ENCODE measurements around the gene TRIM27. TPM values are rescaled to one million over a fixed set of nuclear protein-coding genes. Genes with fewer than 3 reads are reported as not detected.

Gene TRIM27
- total and polyA plus RNA-seq, 7 donors: 19.2 to 40.0 (median 34.7) TPM

GRCh38 chr6:28903686-28904085 is 20.1 kb downstream of the TRIM27 start:
- no peaks in the 10 kb centered on the region for H3K4me1 ChIP-seq
- H3K27me3 ChIP-seq: no peaks in the 10 kb centered on the region
- H3K27ac ChIP-seq: no peak overlapping the region
- H3K9me3 ChIP-seq: no peaks in the 10 kb centered on the region
- peaks cover 16 to 81% (median 33%) of the 10 kb centered on the region in 4 donors for H3K36me3 ChIP-seq
- no peak for TF ChIP-seq EP300 (IDR thresholded peaks at IDR 0.05)
- TF ChIP-seq POLR2AphosphoS5 (IDR thresholded peaks at IDR 0.05): no peak
- TF ChIP-seq POLR2A (IDR thresholded peaks at IDR 0.05): no peak
- TF ChIP-seq, protein P1, sequence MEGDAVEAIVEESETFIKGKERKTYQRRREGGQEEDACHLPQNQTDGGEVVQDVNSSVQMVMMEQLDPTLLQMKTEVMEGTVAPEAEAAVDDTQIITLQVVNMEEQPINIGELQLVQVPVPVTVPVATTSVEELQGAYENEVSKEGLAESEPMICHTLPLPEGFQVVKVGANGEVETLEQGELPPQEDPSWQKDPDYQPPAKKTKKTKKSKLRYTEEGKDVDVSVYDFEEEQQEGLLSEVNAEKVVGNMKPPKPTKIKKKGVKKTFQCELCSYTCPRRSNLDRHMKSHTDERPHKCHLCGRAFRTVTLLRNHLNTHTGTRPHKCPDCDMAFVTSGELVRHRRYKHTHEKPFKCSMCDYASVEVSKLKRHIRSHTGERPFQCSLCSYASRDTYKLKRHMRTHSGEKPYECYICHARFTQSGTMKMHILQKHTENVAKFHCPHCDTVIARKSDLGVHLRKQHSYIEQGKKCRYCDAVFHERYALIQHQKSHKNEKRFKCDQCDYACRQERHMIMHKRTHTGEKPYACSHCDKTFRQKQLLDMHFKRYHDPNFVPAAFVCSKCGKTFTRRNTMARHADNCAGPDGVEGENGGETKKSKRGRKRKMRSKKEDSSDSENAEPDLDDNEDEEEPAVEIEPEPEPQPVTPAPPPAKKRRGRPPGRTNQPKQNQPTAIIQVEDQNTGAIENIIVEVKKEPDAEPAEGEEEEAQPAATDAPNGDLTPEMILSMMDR (IDR thresholded peaks at IDR 0.05): no peak
- 97 to 98% methylated on average over 5 of the region's 5 CpGs for WGBS, 2 donors
- intact Hi-C loops (cut with DNase I): no loop called here
- H3K4me3 ChIP-seq: no peak overlapping the region
- no peak for DNase-seq

- Histone ChIP-seq H3K4me3 (no peak overlapping the region), H3K36me3 (peaks cover 16 to 63% (median 22%) of the 10 kb centered on the region in 4 donors), H3K9me3 (no peaks in the 10 kb centered on the region), H3K27me3 (no peaks in the 10 kb centered on the region), H3K27ac (no peak overlapping the region), H3K4me1 (peaks cover 0 to 11% (median 7%) of the 10 kb centered on the region in 4 donors)
- intact Hi-C loops (cut with DNase I): no loop called here
- no peak for DNase-seq
- TF ChIP-seq POLR2AphosphoS5 (IDR thresholded peaks at IDR 0.05) (no peak), EP300 (IDR thresholded peaks at IDR 0.05) (no peak), POLR2A (IDR thresholded peaks at IDR 0.05) (no peak)
- TF ChIP-seq, protein P1 (IDR thresholded peaks at IDR 0.05): no peak
Measured at GRCh38 chr6:28901831-28902230, 22.0 kb downstream of the TRIM27 start.

DNA sequence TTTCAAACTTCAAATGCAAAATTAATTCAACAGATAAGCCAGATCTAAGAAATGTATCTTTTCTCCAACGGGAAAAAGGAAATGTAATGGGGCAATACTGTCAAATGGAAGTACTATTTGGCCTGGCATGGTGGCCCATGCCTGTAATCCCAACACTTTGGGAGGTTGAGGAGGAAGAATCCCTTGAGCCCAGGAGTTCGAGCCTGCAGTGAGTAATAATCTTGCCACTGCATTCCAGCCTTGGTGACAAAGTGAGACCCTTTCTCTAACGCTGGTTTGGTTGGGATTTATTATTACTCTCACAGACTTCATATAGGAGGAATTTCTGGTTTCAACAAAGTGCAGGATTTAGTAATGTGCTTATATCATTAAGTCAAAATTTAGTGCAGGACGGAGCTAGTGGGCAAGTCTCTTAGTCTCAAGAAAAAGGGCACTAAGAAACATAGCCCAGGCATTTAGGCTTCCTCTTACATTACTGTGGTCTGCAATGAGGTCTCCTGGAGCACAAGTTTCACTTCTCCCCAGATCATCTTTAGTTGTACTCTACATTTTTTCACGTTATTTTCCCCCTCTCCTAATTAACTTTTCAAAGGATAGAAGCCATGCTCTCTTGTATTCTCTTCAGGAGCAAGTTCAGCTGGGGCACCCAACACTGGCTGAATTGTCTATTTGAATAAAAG is 23.1 kb downstream of the TRIM27 start:
- peaks cover 15 to 52% (median 17%) of the 10 kb centered on the region in 4 donors for H3K36me3 ChIP-seq

GRCh38 chr6:28898710-28898965 is 25.1 kb downstream of the TRIM27 start:
- peaks cover 7 to 31% (median 9%) of the 10 kb centered on the region in 4 donors for H3K36me3 ChIP-seq

More for the DNA sequence above, 23.1 kb downstream of the TRIM27 start:
- Histone ChIP-seq H3K27ac (no peak overlapping the region), H3K4me3 (no peak overlapping the region), H3K9me3 (no peaks in the 10 kb centered on the region), H3K27me3 (no peaks in the 10 kb centered on the region), H3K4me1 (peaks cover 0 to 11% (median 7%) of the 10 kb centered on the region in 4 donors)
- TF ChIP-seq, protein P1 (IDR thresholded peaks at IDR 0.05): no peak
- TF ChIP-seq POLR2AphosphoS5 (IDR thresholded peaks at IDR 0.05): no peak
- no peak for TF ChIP-seq POLR2A (IDR thresholded peaks at IDR 0.05)
- TF ChIP-seq EP300 (IDR thresholded peaks at IDR 0.05): no peak
- 78 to 84% methylated on average over 5 of the region's 5 CpGs for WGBS, 2 donors
- DNase-seq: no peak
- intact Hi-C loops (cut with DNase I): no loop called here

More at GRCh38 chr6:28898710-28898965, 25.1 kb downstream of the TRIM27 start:
- WGBS, 2 donors: 80 to 89% methylated on average over 2 of the region's 2 CpGs
- Histone ChIP-seq H3K4me3 (no peak overlapping the region), H3K4me1 (peaks cover 0 to 16% (median 7%) of the 10 kb centered on the region in 4 donors), H3K27me3 (no peaks in the 10 kb centered on the region), H3K9me3 (no peaks in the 10 kb centered on the region), H3K27ac (no peak overlapping the region)
- intact Hi-C loops (cut with DNase I): loop anchor here (1.0 to 10.0 kb wide), 2 partner anchors 35 to 1764 kb away; a partner anchor contains a TSS
- no peak for TF ChIP-seq POLR2AphosphoS5 (IDR thresholded peaks at IDR 0.05)
- no peak for TF ChIP-seq POLR2A (IDR thresholded peaks at IDR 0.05)
- TF ChIP-seq, protein P1 (IDR thresholded peaks at IDR 0.05): no peak
- no peak for TF ChIP-seq EP300 (IDR thresholded peaks at IDR 0.05)
- no peak for DNase-seq
